DOHH2 (cell line): ENCODE measurements around the gene IL1RAPL1.

Source experiments
- H3F3A ChIP-seq: fragments of 200-600 bp; sonication (generic), shearing (Covaris generic); 2 replicates; pipeline ENCODE4 v1.6.0; 2016; ENCODE audit warnings: antibody characterized with exemption, mild to moderate bottlenecking; ENCODE audit not compliant: control insufficient read depth, insufficient read depth
- H3K27ac ChIP-seq: fragments of 200-600 bp; sonication (generic); 2 replicates; pipeline ENCODE4 v1.5.1; 2014; ENCODE audit warnings: low read depth, mild to moderate bottlenecking, low read length, moderate library complexity
- H3K27me3 ChIP-seq: fragments of 200-600 bp; sonication (generic); 2 replicates; pipeline ENCODE4 v1.6.1; 2014; ENCODE audit warnings: mild to moderate bottlenecking, low read length, mixed read lengths; ENCODE audit not compliant: control insufficient read depth
- H3K36me3 ChIP-seq: fragments of 200-600 bp; sonication (generic); 2 replicates; pipeline ENCODE4 v1.6.1; 2014; ENCODE audit warnings: mild to moderate bottlenecking, low read length, moderate library complexity, mixed read lengths; ENCODE audit not compliant: control insufficient read depth
- H3K4me1 ChIP-seq: fragments of 200-600 bp; sonication (generic); 2 replicates; pipeline ENCODE4 v1.6.1; 2014; ENCODE audit warnings: mild to moderate bottlenecking, low read length, mixed read lengths; ENCODE audit not compliant: control insufficient read depth
- H3K4me2 ChIP-seq: fragments of 200-600 bp; sonication (generic); 2 replicates; pipeline ENCODE4 v1.6.0; 2014; ENCODE audit warnings: mild to moderate bottlenecking, low read length, moderate library complexity
- H3K4me3 ChIP-seq: fragments of 200-600 bp; sonication (generic); 2 replicates; pipeline ENCODE4 v1.5.1; 2014; ENCODE audit warnings: mild to moderate bottlenecking, low read length, mixed read lengths
- H3K79me2 ChIP-seq: fragments of 200-600 bp; sonication (generic); 2 replicates; pipeline ENCODE4 v1.6.1; 2014; ENCODE audit warnings: mild to moderate bottlenecking, low read length, mixed read lengths; ENCODE audit not compliant: control insufficient read depth
- H3K9me2 ChIP-seq: fragments of 200-600 bp; sonication (generic); replicated peaks from 2 replicates; pipeline ENCODE4 v1.6.1; 2014; ENCODE audit warnings: mild to moderate bottlenecking, low read length, mixed read lengths; ENCODE audit not compliant: control insufficient read depth
- H3K9me3 ChIP-seq: fragments of 200-600 bp; sonication (generic); 2 replicates; pipeline ENCODE4 v1.6.1; 2014; ENCODE audit warnings: antibody characterized with exemption, low read length, mixed read lengths; ENCODE audit not compliant: control insufficient read depth, insufficient read depth
- H4K20me1 ChIP-seq: fragments of 200-600 bp; sonication (generic); 2 replicates; pipeline ENCODE4 v1.6.0; 2014; ENCODE audit warnings: low read depth, mild to moderate bottlenecking, antibody characterized with exemption, low read length, moderate library complexity; ENCODE audit not compliant: control insufficient read depth, insufficient read depth
- CTCF ChIP-seq: fragments of 200-600 bp; sonication (generic); IDR thresholded peaks from one replicate; pipeline ENCODE4 v1.5.1; 2014; ENCODE audit warnings: antibody characterized with exemption, mild to moderate bottlenecking, low read depth, low read length; ENCODE audit not compliant: poor library complexity, severe bottlenecking
- EZH2phosphoT487 ChIP-seq: fragments of 200-600 bp; sonication (generic); IDR thresholded peaks from 2 replicates; pipeline ENCODE4 v1.6.1; 2017; ENCODE audit warnings: borderline replicate concordance, mild to moderate bottlenecking, antibody characterized with exemption, low read length, moderate library complexity, mixed read lengths

Gene IL1RAPL1

GRCh38 chrX:29870608-29871007 is 1283.4 kb downstream of the IL1RAPL1 start:
- H3K4me3 ChIP-seq, result no peak overlapping the region
- no peaks in the 10 kb centered on the region for H4K20me1 ChIP-seq
- TF ChIP-seq CTCF (no peak), EZH2phosphoT487 (no peak)
- H3F3A ChIP-seq, result no peaks in the 10 kb centered on the region
- H3K4me2 ChIP-seq, result no peak overlapping the region
- no peaks in the 10 kb centered on the region for H3K9me3 ChIP-seq
- H3K27me3 ChIP-seq, result no peaks in the 10 kb centered on the region
- H3K9me2 ChIP-seq, result no peaks in the 10 kb centered on the region
- no peaks in the 10 kb centered on the region for H3K36me3 ChIP-seq
- H3K4me1 ChIP-seq, result no peaks in the 10 kb centered on the region
- H3K27ac ChIP-seq, result no peak overlapping the region
- H3K79me2 ChIP-seq, result no peaks in the 10 kb centered on the region

GRCh38 chrX:29872831-29873230 is 1285.6 kb downstream of the IL1RAPL1 start:
- Histone ChIP-seq H3K4me2 (no peak overlapping the region), H3K9me3 (no peaks in the 10 kb centered on the region), H3K4me1 (no peaks in the 10 kb centered on the region), H3K27ac (no peak overlapping the region), H3K36me3 (no peaks in the 10 kb centered on the region), H3K4me3 (no peak overlapping the region), H3K79me2 (no peaks in the 10 kb centered on the region), H3F3A (no peaks in the 10 kb centered on the region), H3K27me3 (no peaks in the 10 kb centered on the region), H3K9me2 (no peaks in the 10 kb centered on the region), H4K20me1 (no peaks in the 10 kb centered on the region)
- TF ChIP-seq EZH2phosphoT487, result no peak
- TF ChIP-seq CTCF, result no peak

GRCh38 chrX:29876733-29877132 is 1289.5 kb downstream of the IL1RAPL1 start:
- no peak overlapping the region for H3K27ac ChIP-seq
- no peaks in the 10 kb centered on the region for H3K79me2 ChIP-seq
- TF ChIP-seq CTCF (no peak), EZH2phosphoT487 (no peak)

GRCh38 chrX:29880977-29881376 is 1293.7 kb downstream of the IL1RAPL1 start:
- no peaks in the 10 kb centered on the region for H3K27me3 ChIP-seq
- H3K36me3 ChIP-seq, result no peaks in the 10 kb centered on the region
- no peaks in the 10 kb centered on the region for H3K79me2 ChIP-seq
- no peak for TF ChIP-seq EZH2phosphoT487
- TF ChIP-seq CTCF, result no peak
- H4K20me1 ChIP-seq, result no peaks in the 10 kb centered on the region
- H3K9me2 ChIP-seq, result no peaks in the 10 kb centered on the region
- no peaks in the 10 kb centered on the region for H3K4me1 ChIP-seq
- no peaks in the 10 kb centered on the region for H3K9me3 ChIP-seq
- no peak overlapping the region for H3K27ac ChIP-seq
- no peaks in the 10 kb centered on the region for H3F3A ChIP-seq
- no peak overlapping the region for H3K4me3 ChIP-seq
- no peak overlapping the region for H3K4me2 ChIP-seq

More at GRCh38 chrX:29876733-29877132, 1289.5 kb downstream of the IL1RAPL1 start:
- no peaks in the 10 kb centered on the region for H3K36me3 ChIP-seq
- no peaks in the 10 kb centered on the region for H3F3A ChIP-seq
- H3K9me3 ChIP-seq, result no peaks in the 10 kb centered on the region
- no peaks in the 10 kb centered on the region for H3K9me2 ChIP-seq
- no peaks in the 10 kb centered on the region for H4K20me1 ChIP-seq
- no peak overlapping the region for H3K4me2 ChIP-seq
- no peaks in the 10 kb centered on the region for H3K27me3 ChIP-seq
- no peak overlapping the region for H3K4me3 ChIP-seq
- no peaks in the 10 kb centered on the region for H3K4me1 ChIP-seq
